K562 (cell line): Measurements from ENCODE around the gene INKA2. TPM values are rescaled to one million over a fixed set of nuclear protein-coding genes. Genes with fewer than 3 reads are reported as not detected.

Source experiments
- ATF1 ChIP-seq, 2 experiments: fragments of 450-650 bp in 1 of 2; IDR thresholded peaks; 2 replicates each; pipeline ENCODE4 v1.6.1; 2016; ENCODE audit warnings: missing compliant biosample characterization in 1 of 2, missing genetic modification characterization in 1 of 2
- BHLHE40 ChIP-seq: IDR thresholded peaks from 2 replicates; pipeline ENCODE4 v1.6.1; 2011; ENCODE audit warnings: low read length, improper control_type of control experiment
- CBX3 ChIP-seq, 2 experiments: IDR thresholded peaks; 1 replicate in 1 of 2; 2 replicates in 1 of 2; pipeline ENCODE4 v1.6.1; 2012; ENCODE audit warnings: inconsistent platforms in 2 of 2, low read length in 2 of 2, borderline replicate concordance in 1 of 2, control low read depth in 1 of 2
- FOXA3 ChIP-seq, 2 experiments: fragments of 450-650 bp in 1 of 2; sonication (generic) in 1 of 2; formaldehyde crosslinking; IDR thresholded peaks in 1 of 2; conservative IDR thresholded peaks in 1 of 2; 2 replicates each; pipeline versions ENCODE4 v1.4.0 to v1.8.0; 2020 to 2022; ENCODE audit warnings: mild to moderate bottlenecking in 2 of 2, missing genetic modification reagents in 1 of 2
- GATAD2A ChIP-seq: fragments of 450-650 bp; IDR thresholded peaks from 2 replicates; pipeline ENCODE4 v1.6.1; 2017
- IRF1 ChIP-seq: sonication (generic); formaldehyde crosslinking; IDR thresholded peaks from 2 replicates; pipeline ENCODE4 v1.8.0; 2022; ENCODE audit warnings: missing genetic modification reagents, mild to moderate bottlenecking, borderline replicate concordance
- SMAD2 ChIP-seq: fragments of 150-350 bp; IDR thresholded peaks from 2 replicates; pipeline ENCODE4 v1.6.1; 2014; ENCODE audit warnings: low read depth, mild to moderate bottlenecking, low read length
- ZNF175 ChIP-seq: fragments of 200-800 bp; sonication (Bioruptor generic); IDR thresholded peaks from 2 replicates; pipeline ENCODE4 v1.6.1; 2016; ENCODE audit warnings: low read depth, mild to moderate bottlenecking, missing genetic modification characterization, missing compliant biosample characterization
- ZNF184 ChIP-seq: sonication (generic); formaldehyde crosslinking; IDR thresholded peaks from 2 replicates; pipeline ENCODE4 v1.5.0; 2020; ENCODE audit warnings: missing genetic modification reagents
- ZNF280A ChIP-seq: fragments of 450-650 bp; IDR thresholded peaks from 2 replicates; pipeline ENCODE4 v1.6.1; 2018; ENCODE audit warnings: mild to moderate bottlenecking, low read depth; ENCODE audit not compliant: partially characterized antibody
- ZNF407 ChIP-seq: fragments of 450-650 bp; IDR thresholded peaks from 2 replicates; pipeline ENCODE4 v1.6.1; 2016; ENCODE audit warnings: low read depth
- polyA plus RNA-seq, 8 experiments: library from polyadenylated mRNA; depleted of rRNA in 4 of 8; stranded (reverse) in 5 of 8; unstranded in 3 of 8; fragments of >200 nt; fragmentation: Nextera tagmentation in 2 of 8; fragmentation: Illumina TruSeq in 1 of 8; extraction: Ambion mirVana in 2 of 8; extraction: Trizol in 1 of 8; gene quantifications; 2 replicates each; pipeline versions ENCODE4 v1.2.1 to v1.2.3, GENCODE V29; 2011 to 2014; ENCODE audit warnings: inconsistent platforms in 1 of 8, missing spikeins in 1 of 8
- total RNA-seq, 7 experiments: library from RNA; depleted of rRNA in 6 of 7; stranded (reverse); fragments of >200 nt in 6 of 7; fragmentation: Illumina TruSeq in 2 of 7; extraction: Trizol in 2 of 7; gene quantifications; 2 replicates each; pipeline versions ENCODE4 v1.2.1 to v1.2.3, GENCODE V29; 2011 to 2021; ENCODE audit warnings: low replicate concordance in 1 of 7
- TF ChIP-seq, protein P1 (sequence below): fragments of 250-450 bp; sonication (Bioruptor Pico); IDR thresholded peaks from 2 replicates; pipeline ENCODE4 v1.5.0; 2021; ENCODE audit warnings: mild to moderate bottlenecking, moderate library complexity

The INKA2 gene
- total and polyA plus RNA-seq, 9 of the 15 experiments (the other 6 are each of a cell fraction or from before 2014, with no cell fraction given) = 0.04 to 1.4 (median 0.26) TPM; not detected in 1

DNA sequence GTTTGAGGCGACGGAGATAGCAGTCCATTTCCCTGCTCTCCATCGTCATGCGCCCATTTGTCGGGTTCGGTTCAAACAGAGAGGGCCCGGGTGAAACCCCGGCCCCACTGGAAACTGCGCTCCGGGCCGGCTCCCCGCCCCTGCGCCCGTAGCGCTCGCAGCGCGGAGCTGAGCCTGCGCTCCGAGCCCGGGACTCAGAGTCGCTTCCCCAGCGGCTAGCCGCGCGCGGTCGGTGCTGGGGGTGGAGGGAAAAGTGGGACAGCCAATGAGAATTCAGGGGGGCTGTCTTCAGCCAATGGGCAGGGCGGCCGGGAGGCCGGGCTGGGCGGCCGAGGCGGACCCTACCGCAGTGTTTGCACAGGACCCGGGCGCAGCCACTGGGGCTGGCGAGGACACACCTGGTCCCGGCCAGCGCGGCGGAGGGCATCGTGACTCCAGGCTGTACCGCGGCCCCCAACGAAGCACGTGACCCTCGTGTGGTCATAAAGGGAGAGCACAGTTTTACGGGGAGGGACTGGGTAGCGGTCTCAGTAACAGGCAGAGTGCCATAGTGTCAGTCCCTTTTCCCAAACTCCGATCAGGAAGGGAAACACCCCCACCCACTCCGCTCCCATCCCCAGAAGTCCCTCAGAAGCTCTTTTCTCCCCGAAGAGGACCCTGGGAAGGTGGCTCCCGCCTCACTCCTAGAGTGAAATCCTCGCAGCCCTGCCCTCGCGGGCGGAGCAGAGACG, at the start of gene INKA2 (continued):
- TF ChIP-seq ATF1 (CRISPR knock-in tag; IDR thresholded peaks at IDR 0.05) (no peak), ATF1 (tag; IDR thresholded peaks at IDR 0.05) (peak; percentile 49), CBX3 (IDR thresholded peaks at IDR 0.05; ENCODE audit: borderline replicate concordance in 1 of 2, low read length in 2 of 2) (peak in 1 of 2 experiments; percentile 36; a peak in 1 of 3 replicates), ZNF175 (CRISPR knock-in tag) (peak; percentile 73), GATAD2A (no peak), FOXA3 (CRISPR knock-in tag; conservative IDR thresholded peaks at IDR 0.05 in 1 of 2, IDR thresholded peaks at IDR 0.05 in 1 of 2) (peak; percentile 79 to 83), ZNF280A (no peak), ZNF407 (no peak), SMAD2 (no peak), ZNF184 (CRISPR knock-in tag) (no peak), IRF1 (0 out of 2 replicates have a peak, but pooled peaks have one; percentile 58), BHLHE40 (peak; percentile 82)
- TF ChIP-seq, protein P1, sequence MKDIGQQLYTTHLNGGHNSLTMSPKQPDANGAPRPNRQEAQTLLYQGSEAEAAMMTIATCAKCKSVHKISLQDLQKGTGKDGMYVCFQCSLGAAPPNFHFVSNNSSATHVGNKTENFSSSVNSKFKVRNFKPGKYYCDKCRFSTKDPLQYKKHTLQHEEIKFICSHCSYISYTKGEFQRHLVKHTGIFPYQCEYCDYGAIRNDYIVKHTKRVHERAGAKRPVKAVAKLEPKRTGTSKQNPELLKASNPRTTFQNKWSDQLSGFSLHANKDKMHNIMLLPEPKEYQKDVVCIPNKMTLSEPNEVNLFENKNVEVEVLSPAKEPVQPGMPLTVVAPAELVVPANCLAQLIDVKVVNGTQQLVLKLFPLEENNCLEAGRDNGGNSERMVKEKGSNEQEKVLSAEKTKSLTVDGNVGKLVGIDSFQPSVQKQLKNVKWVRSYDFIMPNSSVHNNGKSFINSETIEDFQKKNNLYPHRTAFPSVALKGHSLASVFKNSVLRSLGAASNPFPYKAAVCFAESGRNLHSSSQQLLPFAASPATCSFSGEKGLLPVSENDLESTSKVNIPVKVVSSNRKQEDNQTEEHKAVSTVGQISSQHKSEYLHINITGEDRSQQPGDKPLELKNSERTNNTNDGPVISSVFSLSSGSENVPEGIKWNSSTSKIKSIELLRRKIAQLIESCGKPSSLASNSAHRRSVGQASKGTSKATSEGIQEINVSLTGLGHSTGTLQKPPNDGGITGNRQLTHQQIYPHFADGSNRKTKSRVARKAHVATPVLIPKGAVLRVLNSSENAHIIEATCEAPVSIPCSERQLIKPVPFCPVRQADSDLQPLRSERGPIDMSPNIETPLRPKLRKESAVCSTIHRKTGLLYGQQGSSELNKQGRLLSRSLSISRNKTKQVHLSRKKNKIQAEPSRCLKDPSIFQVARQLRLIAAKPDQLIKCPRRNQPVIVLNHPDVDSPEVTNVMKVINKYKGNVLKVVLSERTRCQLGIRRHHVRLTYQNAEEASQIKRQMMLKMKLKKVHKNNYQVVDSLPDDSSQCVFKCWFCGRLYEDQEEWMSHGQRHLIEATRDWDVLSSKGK (CRISPR knock-in tag) = no peak
